DND-41 (cell line): ENCODE data around the gene MINDY4.

Experiments
- ATAC-seq: fragments of 200-7000 bp; cut with Tn5 transposase; 3 replicates; pipeline ENCODE4 v1.9.1; 2021; ENCODE audit warnings: low read depth; ENCODE audit not compliant: insufficient read depth
- DNase-seq: peaks from one replicate; pipeline ENCODE4 v3.0.0-alpha.2; 2020
- H2AFZ ChIP-seq: 2 replicates; pipeline ENCODE4 v1.6.0; 2012; ENCODE audit warnings: low read depth, low read length
- H3K27ac ChIP-seq: 2 replicates; pipeline ENCODE4 v1.5.1; 2012; ENCODE audit warnings: low read length, inconsistent platforms
- H3K27me3 ChIP-seq: fragments of 200-600 bp; sonication (generic); 2 replicates; pipeline ENCODE4 v1.6.0; 2012; ENCODE audit warnings: low read length, mild to moderate bottlenecking, inconsistent platforms; ENCODE audit not compliant: insufficient read depth, poor library complexity
- H3K36me3 ChIP-seq: 2 replicates; pipeline ENCODE4 v1.5.1; 2012; ENCODE audit warnings: low read length, inconsistent platforms; ENCODE audit not compliant: insufficient read depth
- H3K4me1 ChIP-seq: 2 replicates; pipeline ENCODE4 v1.5.1; 2012; ENCODE audit warnings: mild to moderate bottlenecking, low read length; ENCODE audit not compliant: insufficient read depth
- H3K4me2 ChIP-seq: 2 replicates; pipeline ENCODE4 v1.6.0; 2012; ENCODE audit warnings: mild to moderate bottlenecking, moderate library complexity, low read length, inconsistent platforms; ENCODE audit not compliant: insufficient read depth
- H3K4me3 ChIP-seq, 2 experiments: fragments of 200-600 bp in 1 of 2; shearing (Covaris generic) in 1 of 2; 2 replicates each; pipeline ENCODE4 v1.5.1; 2012 to 2016; ENCODE audit warnings: inconsistent platforms in 2 of 2, low read length in 2 of 2, mild to moderate bottlenecking in 2 of 2, low read depth in 1 of 2, moderate library complexity in 1 of 2
- H3K79me2 ChIP-seq: 2 replicates; pipeline ENCODE4 v1.6.0; 2012; ENCODE audit warnings: low read length, inconsistent platforms; ENCODE audit not compliant: insufficient read depth
- H3K9ac ChIP-seq: 2 replicates; pipeline ENCODE4 v1.6.0; 2012; ENCODE audit warnings: low read depth, mild to moderate bottlenecking, inconsistent platforms, low read length, moderate library complexity
- H3K9me3 ChIP-seq: 2 replicates; pipeline ENCODE4 v1.5.1; 2012; ENCODE audit warnings: low read length, moderate library complexity, mild to moderate bottlenecking, inconsistent platforms; ENCODE audit not compliant: insufficient read depth, severe bottlenecking
- H4K20me1 ChIP-seq: 2 replicates; pipeline ENCODE4 v1.6.0; 2012; ENCODE audit warnings: low read length; ENCODE audit not compliant: insufficient read depth
- EZH2 ChIP-seq: IDR thresholded peaks from 3 replicates; pipeline ENCODE4 v1.6.1; 2012; ENCODE audit warnings: borderline replicate concordance, low read depth, mild to moderate bottlenecking, moderate library complexity, low read length, inconsistent platforms; ENCODE audit not compliant: severe bottlenecking
- TF ChIP-seq, protein P1 (sequence below): IDR thresholded peaks from 2 replicates; pipeline ENCODE4 v1.5.1; 2012; ENCODE audit warnings: borderline replicate concordance, low read length, moderate library complexity, mild to moderate bottlenecking; ENCODE audit not compliant: poor library complexity, severe bottlenecking; ENCODE audit errors: extremely low read depth

Gene MINDY4

DNA sequence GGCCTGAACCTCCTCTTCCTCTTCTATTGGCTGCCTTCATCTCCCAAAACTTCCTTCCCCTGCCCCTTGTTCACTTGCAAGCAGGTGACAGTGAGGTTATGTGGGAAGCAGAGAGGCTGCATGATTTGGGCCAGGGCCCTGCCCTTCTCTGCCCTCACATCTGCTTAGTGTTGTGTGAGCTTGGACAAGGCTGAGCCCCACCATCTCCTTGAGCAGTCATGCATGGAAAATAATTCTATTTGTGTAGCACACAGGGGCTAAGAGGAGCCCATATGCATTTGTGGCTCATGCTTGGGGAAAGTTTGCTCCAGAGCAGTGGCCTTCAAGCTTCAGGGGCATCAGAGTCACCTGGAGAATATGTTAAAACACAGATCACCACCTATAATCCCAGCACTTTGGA lies 113.7 kb downstream of the MINDY4 start:
- Histone ChIP-seq H3K4me3 (no peak overlapping the region), H3K27ac (no peak overlapping the region), H3K9me3 (no peaks in the 10 kb centered on the region), H2AFZ (no peak overlapping the region), H3K4me2 (no peak overlapping the region), H3K4me1 (no peaks in the 10 kb centered on the region), H3K27me3 (no peaks in the 10 kb centered on the region), H3K9ac (no peak overlapping the region), H3K36me3 (no peaks in the 10 kb centered on the region), H3K79me2 (no peaks in the 10 kb centered on the region), H4K20me1 (no peaks in the 10 kb centered on the region)
- ATAC-seq (no peak), DNase-seq (no peak)
- TF ChIP-seq, protein P1, sequence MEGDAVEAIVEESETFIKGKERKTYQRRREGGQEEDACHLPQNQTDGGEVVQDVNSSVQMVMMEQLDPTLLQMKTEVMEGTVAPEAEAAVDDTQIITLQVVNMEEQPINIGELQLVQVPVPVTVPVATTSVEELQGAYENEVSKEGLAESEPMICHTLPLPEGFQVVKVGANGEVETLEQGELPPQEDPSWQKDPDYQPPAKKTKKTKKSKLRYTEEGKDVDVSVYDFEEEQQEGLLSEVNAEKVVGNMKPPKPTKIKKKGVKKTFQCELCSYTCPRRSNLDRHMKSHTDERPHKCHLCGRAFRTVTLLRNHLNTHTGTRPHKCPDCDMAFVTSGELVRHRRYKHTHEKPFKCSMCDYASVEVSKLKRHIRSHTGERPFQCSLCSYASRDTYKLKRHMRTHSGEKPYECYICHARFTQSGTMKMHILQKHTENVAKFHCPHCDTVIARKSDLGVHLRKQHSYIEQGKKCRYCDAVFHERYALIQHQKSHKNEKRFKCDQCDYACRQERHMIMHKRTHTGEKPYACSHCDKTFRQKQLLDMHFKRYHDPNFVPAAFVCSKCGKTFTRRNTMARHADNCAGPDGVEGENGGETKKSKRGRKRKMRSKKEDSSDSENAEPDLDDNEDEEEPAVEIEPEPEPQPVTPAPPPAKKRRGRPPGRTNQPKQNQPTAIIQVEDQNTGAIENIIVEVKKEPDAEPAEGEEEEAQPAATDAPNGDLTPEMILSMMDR, result no peak
- no peak for TF ChIP-seq EZH2

DNA sequence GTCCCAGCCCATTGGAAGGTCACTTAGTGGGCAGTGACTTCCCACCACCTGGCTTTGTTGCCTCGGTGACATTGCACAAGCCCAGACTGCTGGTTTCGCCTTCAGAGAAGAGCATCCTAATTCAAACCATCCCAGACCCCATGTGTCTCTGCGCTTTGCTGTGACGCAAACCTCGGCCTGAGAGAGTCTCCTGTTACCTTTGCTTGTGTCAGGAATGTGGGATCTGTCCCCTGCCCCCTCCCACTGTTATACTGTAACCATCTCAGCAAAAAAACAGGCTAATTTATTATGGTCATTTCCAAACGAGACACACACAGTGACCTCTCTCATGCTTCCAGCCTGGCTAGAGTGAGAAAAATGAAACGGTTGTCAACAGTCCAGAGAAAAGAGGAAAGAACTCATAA lies 115.4 kb downstream of the MINDY4 start:
- H3K27me3 ChIP-seq, result no peaks in the 10 kb centered on the region
- H3K36me3 ChIP-seq, result no peaks in the 10 kb centered on the region
- no peak overlapping the region for H3K9ac ChIP-seq
- H4K20me1 ChIP-seq, result no peaks in the 10 kb centered on the region
- H3K79me2 ChIP-seq, result no peaks in the 10 kb centered on the region
- no peak overlapping the region for H3K4me3 ChIP-seq
- no peak overlapping the region for H3K27ac ChIP-seq
- ATAC-seq (no peak), DNase-seq (no peak)
- H3K9me3 ChIP-seq, result no peaks in the 10 kb centered on the region
- no peaks in the 10 kb centered on the region for H3K4me1 ChIP-seq
- H2AFZ ChIP-seq, result no peak overlapping the region
- H3K4me2 ChIP-seq, result no peak overlapping the region
- TF ChIP-seq, protein P1, result no peak
- no peak for TF ChIP-seq EZH2

GRCh38 chr7:30887464-30887872 lies 116.3 kb downstream of the MINDY4 start:
- Histone ChIP-seq H3K9ac (no peak overlapping the region), H3K9me3 (no peaks in the 10 kb centered on the region), H3K27ac (no peak overlapping the region), H3K36me3 (no peaks in the 10 kb centered on the region), H2AFZ (no peak overlapping the region), H3K27me3 (no peaks in the 10 kb centered on the region), H3K4me3 (no peak overlapping the region), H3K4me1 (no peaks in the 10 kb centered on the region), H3K79me2 (no peaks in the 10 kb centered on the region), H3K4me2 (no peak overlapping the region), H4K20me1 (no peaks in the 10 kb centered on the region)
- ATAC-seq (no peak), DNase-seq (no peak)
- no peak for TF ChIP-seq EZH2
- TF ChIP-seq, protein P1, result no peak

GRCh38 chr7:30888747-30889146 lies 117.5 kb downstream of the MINDY4 start:
- Histone ChIP-seq H2AFZ (no peak overlapping the region), H3K4me1 (no peaks in the 10 kb centered on the region), H4K20me1 (no peaks in the 10 kb centered on the region), H3K9ac (no peak overlapping the region), H3K36me3 (no peaks in the 10 kb centered on the region), H3K27ac (no peak overlapping the region), H3K4me2 (no peak overlapping the region), H3K4me3 (no peak overlapping the region), H3K9me3 (no peaks in the 10 kb centered on the region), H3K27me3 (no peaks in the 10 kb centered on the region), H3K79me2 (no peaks in the 10 kb centered on the region)
- DNase-seq, result no peak
- ATAC-seq, result no peak
- TF ChIP-seq, protein P1, result no peak
- no peak for TF ChIP-seq EZH2
